ENCODE results near the gene PARD6B.
"Not testable (repeated sequence)": the region's sequence is repeated elsewhere in the genome, so short reads cannot be mapped to it uniquely, and the experiment has no call there.

Gene PARD6B

GRCh38 chr20:50769551-50770085, 38.2 kb downstream of the PARD6B start:
- H3K27ac ChIP-seq; H2AFZ ChIP-seq (ENCODE audit: low read depth); H3K9ac ChIP-seq: not testable (repeated sequence)

GRCh38 chr20:50771419-50772080, 40.2 kb downstream of the PARD6B start:
- not testable (repeated sequence) for H3K79me2 ChIP-seq (ENCODE audit: insufficient read depth, low read depth); H3K4me3 ChIP-seq (IDR thresholded peaks at IDR 0.05; ENCODE audit: insufficient read depth, low read depth, low read length); H2AFZ ChIP-seq (ENCODE audit: low read depth); H3K36me3 ChIP-seq (ENCODE audit: insufficient read depth); H4K20me1 ChIP-seq (ENCODE audit: insufficient read depth); H3K4me1 ChIP-seq (ENCODE audit: low read depth, poor library complexity, severe bottlenecking); H3K27me3 ChIP-seq (ENCODE audit: insufficient read depth, low read depth); H3K4me2 ChIP-seq; H3K27ac ChIP-seq; H3K9ac ChIP-seq

More at GRCh38 chr20:50769551-50770085, 38.2 kb downstream of the PARD6B start:
- not testable (repeated sequence) for H4K20me1 ChIP-seq (ENCODE audit: insufficient read depth); H3K4me1 ChIP-seq (ENCODE audit: low read depth, poor library complexity, severe bottlenecking); H3K27me3 ChIP-seq (ENCODE audit: insufficient read depth, low read depth); H3K36me3 ChIP-seq (ENCODE audit: insufficient read depth); H3K4me2 ChIP-seq; H3K4me3 ChIP-seq (IDR thresholded peaks at IDR 0.05; ENCODE audit: insufficient read depth, low read depth, low read length); H3K79me2 ChIP-seq (ENCODE audit: insufficient read depth, low read depth)

- H3K27me3 ChIP-seq (ENCODE audit: insufficient read depth, low read depth): no peaks in the 10 kb centered on the region
- no peak overlapping the region for H3K4me2 ChIP-seq
- TF ChIP-seq, protein P1, sequence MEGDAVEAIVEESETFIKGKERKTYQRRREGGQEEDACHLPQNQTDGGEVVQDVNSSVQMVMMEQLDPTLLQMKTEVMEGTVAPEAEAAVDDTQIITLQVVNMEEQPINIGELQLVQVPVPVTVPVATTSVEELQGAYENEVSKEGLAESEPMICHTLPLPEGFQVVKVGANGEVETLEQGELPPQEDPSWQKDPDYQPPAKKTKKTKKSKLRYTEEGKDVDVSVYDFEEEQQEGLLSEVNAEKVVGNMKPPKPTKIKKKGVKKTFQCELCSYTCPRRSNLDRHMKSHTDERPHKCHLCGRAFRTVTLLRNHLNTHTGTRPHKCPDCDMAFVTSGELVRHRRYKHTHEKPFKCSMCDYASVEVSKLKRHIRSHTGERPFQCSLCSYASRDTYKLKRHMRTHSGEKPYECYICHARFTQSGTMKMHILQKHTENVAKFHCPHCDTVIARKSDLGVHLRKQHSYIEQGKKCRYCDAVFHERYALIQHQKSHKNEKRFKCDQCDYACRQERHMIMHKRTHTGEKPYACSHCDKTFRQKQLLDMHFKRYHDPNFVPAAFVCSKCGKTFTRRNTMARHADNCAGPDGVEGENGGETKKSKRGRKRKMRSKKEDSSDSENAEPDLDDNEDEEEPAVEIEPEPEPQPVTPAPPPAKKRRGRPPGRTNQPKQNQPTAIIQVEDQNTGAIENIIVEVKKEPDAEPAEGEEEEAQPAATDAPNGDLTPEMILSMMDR (conservative IDR thresholded peaks at IDR 0.05; ENCODE audit: low read depth, low read length): no peak
- H3K4me1 ChIP-seq (ENCODE audit: low read depth, poor library complexity, severe bottlenecking): no peaks in the 10 kb centered on the region
- H3K36me3 ChIP-seq (ENCODE audit: insufficient read depth): no peaks in the 10 kb centered on the region
- H3K9ac ChIP-seq: no peak overlapping the region
- H3K27ac ChIP-seq: no peak overlapping the region
- H3K4me3 ChIP-seq (IDR thresholded peaks at IDR 0.05; ENCODE audit: insufficient read depth, low read depth, low read length): no peak overlapping the region
- H2AFZ ChIP-seq (ENCODE audit: low read depth): no peak overlapping the region
- H4K20me1 ChIP-seq (ENCODE audit: insufficient read depth): no peaks in the 10 kb centered on the region
- H3K79me2 ChIP-seq (ENCODE audit: insufficient read depth, low read depth): no peaks in the 10 kb centered on the region
Measured at GRCh38 chr20:50772420-50773185, 41.2 kb downstream of the PARD6B start.

DNA sequence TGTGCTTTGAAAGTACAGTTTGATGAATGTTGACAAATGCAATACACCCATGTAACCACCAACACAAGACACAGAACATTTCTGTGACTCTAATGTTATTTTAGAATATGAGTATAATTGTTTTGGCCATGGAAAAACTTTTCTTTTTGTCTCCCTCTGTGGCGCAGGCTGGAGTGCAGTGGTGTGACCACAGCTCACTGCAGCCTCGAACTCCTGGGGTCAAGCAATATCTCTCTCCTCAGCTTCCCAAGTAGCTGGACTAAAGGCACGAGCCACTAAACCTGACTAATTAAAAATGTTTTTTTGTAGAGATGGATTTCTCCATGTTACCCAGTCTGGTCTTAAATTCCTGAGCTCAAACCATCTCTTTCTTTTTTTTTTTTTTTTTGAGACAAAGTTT, 43.1 kb downstream of the PARD6B start:
- H3K4me2 ChIP-seq: no peak overlapping the region
- TF ChIP-seq, protein P1 (conservative IDR thresholded peaks at IDR 0.05; ENCODE audit: low read depth, low read length): no peak

GRCh38 chr20:50776122-50776817, 44.9 kb downstream of the PARD6B start:
- Histone ChIP-seq H3K9ac (no peak overlapping the region), H3K4me2 (no peak overlapping the region), H3K27ac (no peak overlapping the region), H3K4me3 (IDR thresholded peaks at IDR 0.05; ENCODE audit: insufficient read depth, low read depth, low read length) (no peak overlapping the region), H3K27me3 (ENCODE audit: insufficient read depth, low read depth) (no peaks in the 10 kb centered on the region), H3K79me2 (ENCODE audit: insufficient read depth, low read depth) (no peaks in the 10 kb centered on the region), H3K36me3 (ENCODE audit: insufficient read depth) (no peaks in the 10 kb centered on the region), H2AFZ (ENCODE audit: low read depth) (no peak overlapping the region), H3K4me1 (ENCODE audit: low read depth, poor library complexity, severe bottlenecking) (no peaks in the 10 kb centered on the region), H4K20me1 (ENCODE audit: insufficient read depth) (no peaks in the 10 kb centered on the region)
- TF ChIP-seq, protein P1 (conservative IDR thresholded peaks at IDR 0.05; ENCODE audit: low read depth, low read length): no peak

More for the DNA sequence above, 43.1 kb downstream of the PARD6B start:
- Histone ChIP-seq H3K27ac (no peak overlapping the region), H3K4me3 (IDR thresholded peaks at IDR 0.05; ENCODE audit: insufficient read depth, low read depth, low read length) (no peak overlapping the region), H3K79me2 (ENCODE audit: insufficient read depth, low read depth) (no peaks in the 10 kb centered on the region), H3K36me3 (ENCODE audit: insufficient read depth) (no peaks in the 10 kb centered on the region), H4K20me1 (ENCODE audit: insufficient read depth) (no peaks in the 10 kb centered on the region), H3K27me3 (ENCODE audit: insufficient read depth, low read depth) (no peaks in the 10 kb centered on the region), H3K4me1 (ENCODE audit: low read depth, poor library complexity, severe bottlenecking) (no peaks in the 10 kb centered on the region), H3K9ac (no peak overlapping the region), H2AFZ (ENCODE audit: low read depth) (no peak overlapping the region)

All from KMS-11 (cell line).